ENCODE measurements around the gene PRCD.
"Not testable (repeated sequence)": the region's sequence is repeated elsewhere in the genome, so short reads cannot be mapped to it uniquely, and the experiment has no call there.

PRCD gene

DNA sequence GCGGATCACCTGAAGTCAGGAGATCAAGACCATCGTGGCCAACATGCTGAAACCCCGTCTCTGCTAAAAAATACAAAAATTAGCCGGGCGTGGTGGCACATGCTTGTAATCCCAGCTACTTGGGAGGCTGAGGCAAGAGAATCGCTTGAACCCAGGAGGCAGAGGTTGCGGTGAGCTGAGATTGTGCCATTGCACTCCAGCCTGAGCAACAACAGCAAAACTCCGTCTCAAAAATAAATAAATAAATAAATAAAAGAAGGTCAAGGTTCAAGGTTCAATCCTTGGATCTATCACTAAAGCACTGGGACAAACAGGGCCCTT, 14.4 kb upstream of the PRCD start:
- DNase-seq (ENCODE audit: extremely low read depth in 1 of 2, low read depth in 1 of 2): not testable (repeated sequence)

DNA sequence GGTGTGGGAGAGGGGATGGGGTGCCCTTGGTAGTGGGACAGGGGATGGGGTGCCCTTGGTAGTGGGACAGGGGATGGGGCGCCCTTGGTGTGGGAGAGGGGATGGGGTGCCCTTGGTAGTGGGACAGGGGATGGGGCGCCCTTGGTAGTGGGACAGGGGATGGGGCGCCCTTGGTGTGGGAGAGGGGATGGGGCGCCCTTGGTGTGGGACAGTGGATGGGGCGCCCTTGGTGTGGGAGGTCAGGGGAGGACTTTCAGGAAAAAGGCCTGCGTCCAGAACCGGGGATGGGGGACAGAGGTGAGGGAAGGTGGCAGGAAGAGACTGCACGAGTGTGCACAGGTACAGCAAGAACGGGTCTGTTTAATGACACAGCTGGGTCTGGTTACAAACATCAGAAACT, 12.8 kb upstream of the PRCD start:
- not testable (repeated sequence) for DNase-seq (ENCODE audit: extremely low read depth in 1 of 2, low read depth in 1 of 2)

- no peak for DNase-seq (ENCODE audit: extremely low read depth in 1 of 2, low read depth in 1 of 2)
These were observed 12.3 kb upstream of the PRCD start for GRCh38 chr17:76527430-76528111.

GRCh38 chr17:76528156-76528527, 11.7 kb upstream of the PRCD start:
- DNase-seq (ENCODE audit: extremely low read depth in 1 of 2, low read depth in 1 of 2): no peak

DNA sequence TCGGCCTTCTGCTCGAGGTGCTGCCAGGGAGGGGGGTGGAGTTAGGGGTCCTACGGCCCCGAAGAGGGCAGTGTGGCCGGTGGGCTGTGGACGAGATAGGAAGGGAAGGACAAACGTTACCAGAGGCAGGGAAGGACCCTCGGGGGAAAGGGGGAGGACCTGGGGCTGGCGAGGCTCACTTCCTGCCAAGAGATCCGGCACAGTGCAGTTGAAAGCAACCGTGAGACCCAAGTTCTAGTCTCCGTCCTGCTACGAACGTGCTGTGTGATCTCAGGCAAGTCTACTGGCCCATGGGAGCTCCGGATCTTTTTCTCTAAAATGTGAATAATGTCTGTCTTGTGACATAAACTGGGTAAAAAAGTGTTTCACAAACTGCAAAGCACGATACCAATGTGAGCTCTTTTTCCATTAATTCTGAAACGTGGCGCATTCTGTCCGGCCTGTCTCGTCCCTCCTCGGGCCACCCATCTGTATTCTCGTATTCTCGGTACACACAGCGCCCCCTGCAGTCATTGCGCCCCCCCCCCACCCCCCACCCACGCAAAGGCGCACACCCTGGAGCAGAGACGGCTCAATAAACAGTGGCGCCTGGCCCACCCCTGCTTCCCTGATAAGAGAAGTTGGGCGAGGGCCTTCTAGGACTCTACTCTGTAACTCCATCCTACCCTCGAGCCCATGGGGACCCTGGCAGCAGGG, 11.2 kb upstream of the PRCD start:
- no peak for DNase-seq (ENCODE audit: extremely low read depth in 1 of 2, low read depth in 1 of 2)

DNA sequence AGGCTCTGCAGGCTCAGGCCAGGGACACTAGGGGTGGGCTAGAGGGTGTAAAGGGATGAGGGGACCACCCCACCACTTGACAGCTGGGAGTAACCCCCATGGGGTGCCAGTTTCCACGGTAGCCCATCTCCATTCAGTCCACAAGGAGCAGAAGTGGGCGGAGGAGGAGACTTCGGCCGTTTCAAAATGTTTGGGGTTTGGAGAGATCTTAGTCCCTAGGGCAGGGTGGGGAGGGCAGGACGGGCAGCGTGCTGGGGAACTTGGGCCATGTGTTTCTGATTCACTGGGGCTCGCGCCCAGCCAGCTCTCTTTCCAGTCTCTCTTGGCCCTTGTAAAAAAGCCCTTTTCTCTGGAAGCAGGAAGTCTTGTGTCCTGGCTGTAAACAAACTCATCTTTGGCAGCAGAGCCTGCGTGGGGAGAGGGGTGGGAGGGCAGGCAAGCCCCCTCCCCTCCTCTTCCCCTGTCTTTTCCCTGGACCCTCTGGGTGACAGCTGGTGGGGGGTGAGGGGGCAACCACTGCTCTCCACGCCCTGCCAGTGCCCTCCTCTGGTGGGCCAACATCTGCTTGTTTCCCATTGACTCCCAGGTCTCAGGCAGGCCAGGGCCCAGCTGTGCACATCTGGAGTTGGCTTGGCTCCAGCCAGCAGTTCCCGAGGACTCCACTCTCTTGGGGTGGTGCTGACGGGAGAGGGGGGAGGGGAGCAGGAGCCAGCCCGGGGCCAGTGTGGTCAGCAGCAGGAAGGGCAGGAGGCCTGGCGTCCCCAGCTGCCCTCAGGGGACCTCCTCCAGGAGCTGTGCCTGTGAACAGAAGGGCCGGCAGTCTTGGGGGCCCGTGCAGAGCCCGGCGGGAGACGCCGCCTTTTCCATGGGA, 10.4 kb upstream of the PRCD start:
- DNase-seq (ENCODE audit: extremely low read depth in 1 of 2, low read depth in 1 of 2): no peak

DNA sequence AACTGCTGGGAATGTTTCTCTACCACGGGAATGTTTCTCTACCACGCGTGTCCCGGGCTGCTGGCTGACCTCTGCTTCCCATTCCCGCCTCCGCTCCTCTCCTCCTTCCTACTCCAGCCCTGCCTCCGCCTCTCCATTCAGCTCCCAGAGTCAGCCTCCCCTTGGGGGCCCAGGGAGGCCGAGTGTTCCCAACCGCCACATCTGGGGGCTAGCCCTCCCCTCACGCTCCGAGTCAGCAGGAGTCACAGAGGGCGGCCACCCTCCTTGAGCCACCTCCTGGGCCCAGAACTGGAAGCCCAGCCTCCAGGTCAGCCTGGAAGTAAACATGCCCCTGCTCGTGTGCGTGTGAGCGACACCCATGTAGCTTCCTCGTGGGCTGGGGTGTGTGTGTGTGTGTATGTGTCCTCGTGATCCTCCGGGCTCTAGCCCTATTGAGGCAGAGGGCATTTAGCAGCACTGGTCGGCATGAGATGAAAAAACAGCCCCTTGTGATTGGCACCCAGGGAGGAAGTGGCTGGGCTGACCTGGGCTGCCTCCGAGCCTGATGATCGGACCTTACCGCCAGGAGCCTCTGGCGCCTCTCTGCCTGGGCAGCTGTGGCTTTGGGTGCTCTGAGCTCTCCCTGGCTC, 9.6 kb upstream of the PRCD start:
- DNase-seq (ENCODE audit: extremely low read depth in 1 of 2, low read depth in 1 of 2): no peak

GRCh38 chr17:76530811-76531485, 8.9 kb upstream of the PRCD start:
- no peak for DNase-seq (ENCODE audit: extremely low read depth in 1 of 2, low read depth in 1 of 2)

- DNase-seq (ENCODE audit: extremely low read depth in 1 of 2, low read depth in 1 of 2): no peak
These were observed 8.3 kb upstream of the PRCD start for GRCh38 chr17:76531486-76532038.

DNA sequence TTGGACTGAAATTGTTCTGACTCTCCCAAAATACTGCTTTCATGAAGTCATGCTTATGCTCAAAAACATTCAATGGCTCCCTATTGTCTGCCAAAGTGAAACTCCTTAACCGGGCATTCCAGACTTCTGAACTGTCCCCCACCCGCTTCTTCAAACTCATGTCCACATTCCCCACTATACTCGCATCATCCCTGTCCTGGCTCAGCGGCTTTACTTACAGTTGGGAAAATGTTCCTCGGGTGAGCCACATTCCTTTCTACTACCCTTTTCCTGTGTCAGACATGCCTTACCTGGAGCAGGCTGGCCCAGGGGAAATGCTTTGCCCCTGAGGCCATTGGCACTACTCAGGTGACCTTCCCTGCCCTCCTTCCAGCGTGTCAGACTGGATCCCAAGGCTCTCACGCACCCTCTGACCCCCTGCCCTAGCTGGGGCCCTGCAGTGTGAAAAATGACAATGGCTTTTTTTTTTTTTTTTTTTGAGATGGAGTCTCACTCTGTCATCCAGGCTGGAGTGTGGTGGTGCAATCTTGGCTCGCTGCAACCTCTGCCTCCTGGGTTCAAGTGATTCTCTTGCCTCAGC, 7.7 kb upstream of the PRCD start:
- DNase-seq (ENCODE audit: extremely low read depth in 1 of 2, low read depth in 1 of 2): no peak

- not testable (repeated sequence) for DNase-seq (ENCODE audit: extremely low read depth in 1 of 2, low read depth in 1 of 2)
These were observed 6.0 kb upstream of the PRCD start for GRCh38 chr17:76533640-76534359.

GRCh38 chr17:76534831-76535732, 4.8 kb upstream of the PRCD start:
- DNase-seq (ENCODE audit: extremely low read depth in 1 of 2, low read depth in 1 of 2): no peak

DNA sequence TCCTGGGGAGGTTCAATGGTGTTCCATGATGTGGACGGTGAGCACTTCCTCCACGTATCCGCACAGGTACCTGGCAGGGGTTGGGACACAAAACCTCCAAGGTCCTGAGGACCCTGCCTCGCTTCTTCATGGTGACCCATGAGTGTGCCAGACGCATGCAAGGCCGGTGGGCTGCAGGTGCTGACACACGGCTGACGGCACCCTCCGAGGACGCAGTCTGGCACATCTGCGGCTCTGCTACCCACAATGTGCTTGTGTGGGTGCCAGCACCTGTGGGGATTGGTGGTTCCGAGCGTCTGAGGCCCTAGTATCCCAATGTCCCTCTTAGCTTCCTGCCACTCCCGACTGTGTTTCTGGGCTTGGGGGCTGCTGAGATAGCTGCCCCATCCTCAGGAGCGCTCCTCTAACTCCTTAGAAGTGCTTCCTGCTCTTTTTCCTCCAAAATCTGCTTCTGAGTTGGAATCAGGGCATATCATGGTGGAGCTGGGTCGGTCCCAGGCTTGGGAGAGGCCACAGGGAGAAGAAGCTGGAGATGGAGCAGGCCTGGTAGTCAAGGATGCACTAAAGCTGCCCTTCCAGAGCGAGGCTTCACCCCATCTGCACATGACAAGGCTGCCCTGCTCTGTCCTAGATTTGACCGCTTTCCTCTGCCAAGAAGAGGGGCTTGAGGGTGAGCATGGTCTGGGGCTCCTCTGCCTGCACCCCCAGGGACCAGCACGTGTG, 3.9 kb upstream of the PRCD start:
- no peak for DNase-seq (ENCODE audit: extremely low read depth in 1 of 2, low read depth in 1 of 2)

- DNase-seq (ENCODE audit: extremely low read depth in 1 of 2, low read depth in 1 of 2): no peak
These were observed 3.1 kb upstream of the PRCD start for GRCh38 chr17:76536511-76537287.

DNA sequence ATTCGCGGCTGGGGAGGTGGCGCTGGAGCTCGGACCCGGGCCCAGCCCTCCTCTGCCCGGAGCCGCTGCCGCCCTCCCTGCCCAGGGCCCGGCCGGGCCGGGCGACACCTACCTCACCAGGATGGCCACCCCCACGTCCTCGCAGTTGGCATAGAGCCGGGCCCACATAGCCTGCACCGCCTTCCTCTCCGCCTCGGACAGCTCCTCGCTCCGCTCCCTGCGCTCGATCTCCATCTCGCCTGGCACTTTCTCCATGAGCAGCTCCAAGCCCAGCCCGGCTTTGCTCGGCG, 2.6 kb upstream of the PRCD start:
- no peak for DNase-seq (ENCODE audit: extremely low read depth in 1 of 2, low read depth in 1 of 2)

GRCh38 chr17:76537578-76538280, 2.1 kb upstream of the PRCD start, which contains the start of gene CYGB:
Gene CYGB (minus strand): TSS chr17:76537709. CDS start chr17:76537542, 167 bp downstream.
- no peak for DNase-seq (ENCODE audit: extremely low read depth in 1 of 2, low read depth in 1 of 2)
